ENCODE results near the gene ATP2A1.

The ATP2A1 gene

DNA sequence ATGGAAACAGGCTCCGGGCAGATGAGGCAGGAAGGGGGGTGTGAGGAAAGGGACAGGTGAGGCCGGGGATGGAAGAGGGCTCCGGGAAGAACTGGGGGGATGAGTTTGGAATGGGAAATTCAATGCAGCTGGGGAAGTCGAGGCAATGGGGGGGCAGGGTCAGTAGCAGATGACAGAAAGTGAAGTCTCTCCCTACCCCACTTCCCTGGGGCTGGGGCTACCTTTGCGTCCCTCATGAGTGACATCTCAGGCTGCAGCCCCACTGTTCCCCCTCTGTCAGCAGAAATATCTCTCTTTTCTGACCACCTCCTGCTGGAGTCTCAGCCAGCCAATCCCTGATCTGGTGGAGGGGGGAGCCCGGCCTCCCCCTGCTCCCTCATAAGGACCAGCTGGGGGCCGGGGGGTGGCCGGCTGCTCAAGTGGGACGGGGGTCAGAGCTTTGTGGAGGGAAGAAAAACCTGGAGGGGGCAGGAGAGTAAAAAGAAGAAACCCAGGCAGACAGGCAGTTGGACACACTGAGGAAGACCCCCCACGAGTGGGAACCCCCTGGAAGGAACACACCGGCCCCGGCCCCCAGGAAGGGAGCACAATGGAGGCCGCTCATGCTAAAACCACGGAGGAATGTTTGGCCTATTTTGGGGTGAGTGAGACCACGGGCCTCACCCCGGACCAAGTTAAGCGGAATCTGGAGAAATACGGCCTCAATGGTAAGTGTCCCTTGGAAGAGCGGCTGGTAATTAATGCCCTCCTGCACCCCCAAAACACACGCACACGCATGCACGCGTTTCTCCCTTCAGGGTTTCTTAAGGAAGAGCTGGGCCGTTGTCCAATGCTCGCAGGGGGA, at the start of gene ATP2A1:
TSS of gene ATP2A1 (plus strand) at position 406 of the 844 bp plus-strand sequence. CDS start at position 590, 184 bp downstream.
- no peak for DNase-seq (ENCODE audit: low read depth in 2 of 2)

DNA sequence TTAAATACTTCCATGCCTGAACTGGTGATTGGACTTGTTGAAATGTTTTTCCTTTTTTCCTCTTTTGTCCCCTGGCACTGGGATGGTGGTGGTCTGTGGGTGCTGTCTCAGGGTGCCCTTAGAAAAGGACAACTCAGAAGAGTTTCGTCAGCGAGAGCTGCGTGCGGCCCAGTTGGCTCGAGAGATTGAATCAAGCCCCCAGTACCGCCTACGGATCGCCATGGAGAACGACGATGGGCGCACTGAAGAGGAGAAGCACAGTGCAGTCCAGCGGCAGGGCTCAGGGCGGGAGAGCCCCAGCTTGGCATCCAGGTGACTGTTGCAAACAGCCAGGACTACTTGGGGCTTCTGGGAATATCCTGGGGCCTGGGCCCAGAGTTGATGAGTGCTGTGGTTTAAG, 48.5 kb upstream of the ATP2A1 start:
- no peak for DNase-seq (ENCODE audit: low read depth in 2 of 2)

DNA sequence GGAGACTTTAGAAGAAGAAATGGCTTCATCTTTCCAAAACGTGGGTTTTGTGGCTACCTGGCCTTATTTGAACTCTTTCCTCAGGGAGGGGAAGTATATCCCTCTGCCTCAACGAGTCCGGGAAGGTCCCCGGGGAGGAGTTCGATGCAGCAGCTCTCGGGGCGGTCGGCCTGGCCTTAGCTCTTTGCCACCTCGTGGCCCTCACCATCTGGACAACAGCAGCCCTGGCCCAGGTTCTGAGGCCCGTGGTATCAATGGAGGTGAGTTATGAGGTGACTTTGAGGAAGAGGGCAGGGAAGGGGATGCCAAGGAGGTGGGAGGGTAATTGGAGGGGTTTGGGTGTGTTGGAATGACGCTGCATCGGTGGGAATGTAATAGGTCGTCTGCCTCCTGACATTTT, 47.8 kb upstream of the ATP2A1 start:
- no peak for DNase-seq (ENCODE audit: low read depth in 2 of 2)

DNA sequence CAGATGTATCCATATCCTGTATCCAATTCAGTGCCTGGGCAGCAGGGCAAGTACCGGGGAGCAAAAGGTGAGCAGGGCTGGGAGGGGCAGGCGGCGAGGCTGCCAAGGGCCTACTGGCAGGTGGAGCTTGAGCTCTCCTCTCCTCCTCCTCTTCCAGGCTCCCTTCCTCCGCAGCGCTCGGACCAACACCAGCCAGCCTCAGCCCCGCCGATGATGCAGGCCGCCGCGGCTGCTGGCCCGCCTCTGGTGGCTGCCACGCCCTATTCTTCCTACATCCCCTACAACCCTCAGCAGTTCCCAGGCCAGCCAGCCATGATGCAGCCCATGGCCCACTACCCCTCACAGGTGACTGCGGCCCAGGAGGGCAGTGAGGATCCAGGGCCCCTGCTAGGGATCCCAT, 43.9 kb upstream of the ATP2A1 start:
- no peak for DNase-seq (ENCODE audit: low read depth in 2 of 2)

DNA sequence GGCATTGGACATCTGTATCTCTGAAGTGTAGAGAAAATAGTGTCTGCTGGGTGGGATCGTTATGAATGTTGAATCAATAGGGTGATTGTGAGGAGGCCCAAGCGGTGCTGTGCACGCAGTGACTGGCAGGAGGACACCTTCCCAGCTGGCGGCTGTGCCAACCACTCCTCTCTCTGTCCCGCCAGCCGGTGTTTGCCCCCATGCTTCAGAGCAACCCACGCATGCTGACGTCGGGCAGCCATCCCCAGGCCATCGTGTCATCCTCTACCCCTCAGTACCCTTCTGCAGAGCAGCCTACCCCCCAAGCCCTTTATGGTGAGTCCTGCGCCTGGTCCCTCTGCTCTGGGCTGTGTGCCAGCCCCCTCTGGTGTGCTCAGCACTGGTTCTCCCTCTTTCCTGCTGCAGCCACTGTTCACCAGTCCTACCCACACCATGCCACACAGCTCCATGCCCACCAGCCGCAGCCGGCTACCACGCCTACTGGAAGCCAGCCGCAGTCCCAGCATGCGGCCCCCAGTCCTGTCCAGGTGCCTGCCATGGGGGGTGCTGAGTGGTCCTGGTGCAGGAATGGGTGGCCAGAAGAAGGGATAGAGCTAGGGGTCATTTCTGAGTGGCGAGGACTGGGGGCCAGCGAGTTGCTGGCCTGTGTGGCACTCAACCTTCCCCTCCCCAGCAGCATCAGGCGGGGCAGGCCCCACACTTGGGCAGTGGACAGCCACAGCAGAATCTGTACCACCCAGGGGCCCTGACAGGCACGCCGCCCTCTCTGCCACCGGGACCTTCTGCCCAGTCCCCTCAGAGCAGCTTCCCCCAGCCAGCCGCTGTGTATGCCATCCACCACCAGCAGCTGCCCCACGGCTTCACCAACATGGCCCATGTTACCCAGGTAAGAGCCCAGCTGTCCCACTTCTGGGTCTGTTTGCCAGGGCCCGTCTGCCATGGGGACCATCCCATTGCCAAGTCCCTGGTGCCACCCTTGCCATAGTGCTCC, 43.1 kb upstream of the ATP2A1 start:
- no peak for DNase-seq (ENCODE audit: low read depth in 2 of 2)

DNA sequence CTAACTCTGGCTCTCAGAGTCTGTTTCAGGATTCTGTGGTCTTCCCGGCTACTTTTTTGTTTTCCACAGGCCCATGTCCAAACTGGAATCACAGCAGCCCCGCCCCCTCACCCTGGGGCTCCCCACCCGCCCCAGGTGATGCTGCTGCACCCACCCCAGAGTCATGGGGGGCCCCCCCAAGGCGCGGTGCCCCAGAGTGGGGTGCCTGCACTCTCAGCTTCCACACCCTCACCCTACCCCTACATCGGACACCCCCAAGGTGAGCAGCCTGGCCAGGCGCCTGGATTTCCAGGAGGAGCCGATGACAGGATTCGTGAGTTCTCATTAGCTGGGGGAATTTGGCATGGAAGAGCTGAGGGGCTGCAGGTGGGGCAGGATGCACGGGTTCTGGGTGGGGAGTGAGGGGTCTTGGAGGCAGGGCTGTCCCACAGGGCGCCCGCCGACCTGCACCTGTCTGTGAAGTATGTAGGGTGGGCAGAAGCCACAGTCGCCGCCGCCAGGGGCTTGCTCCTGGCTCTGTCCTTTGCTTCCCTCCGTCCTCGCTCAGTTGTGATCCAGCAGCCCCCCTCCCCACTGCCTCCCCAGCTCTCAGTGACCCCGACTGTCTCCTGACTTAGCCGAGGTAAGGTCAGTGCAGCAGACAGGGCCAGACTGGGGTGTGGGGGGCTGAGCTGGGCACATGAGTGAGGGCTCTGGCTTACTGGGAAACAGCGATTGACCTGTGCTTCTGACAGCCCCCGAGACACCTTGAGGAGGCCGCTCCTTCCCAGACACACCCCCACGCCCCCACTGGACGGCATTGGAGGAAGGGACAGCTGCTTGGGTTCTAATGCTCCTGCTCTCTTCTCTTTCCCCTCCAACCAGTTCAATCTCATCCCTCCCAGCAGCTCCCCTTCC, 42.2 kb upstream of the ATP2A1 start:
- DNase-seq (ENCODE audit: low read depth in 2 of 2) = no peak

DNA sequence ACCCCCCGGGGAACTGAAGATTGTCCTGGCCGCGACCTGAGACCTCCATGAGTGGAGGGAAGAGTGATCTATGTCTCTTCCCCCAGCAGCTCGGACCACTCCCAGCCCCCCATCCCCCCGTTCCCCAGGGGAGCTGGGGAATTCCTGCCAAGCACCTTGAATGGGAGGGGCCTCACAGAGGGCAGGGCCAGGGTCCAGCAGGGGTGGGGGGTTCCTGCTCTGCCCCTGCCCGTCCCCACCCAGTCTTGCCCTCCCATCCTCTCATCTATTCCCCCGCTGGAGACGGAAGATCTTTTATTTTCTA, 41.6 kb upstream of the ATP2A1 start:
- no peak for DNase-seq (ENCODE audit: low read depth in 2 of 2)

DNA sequence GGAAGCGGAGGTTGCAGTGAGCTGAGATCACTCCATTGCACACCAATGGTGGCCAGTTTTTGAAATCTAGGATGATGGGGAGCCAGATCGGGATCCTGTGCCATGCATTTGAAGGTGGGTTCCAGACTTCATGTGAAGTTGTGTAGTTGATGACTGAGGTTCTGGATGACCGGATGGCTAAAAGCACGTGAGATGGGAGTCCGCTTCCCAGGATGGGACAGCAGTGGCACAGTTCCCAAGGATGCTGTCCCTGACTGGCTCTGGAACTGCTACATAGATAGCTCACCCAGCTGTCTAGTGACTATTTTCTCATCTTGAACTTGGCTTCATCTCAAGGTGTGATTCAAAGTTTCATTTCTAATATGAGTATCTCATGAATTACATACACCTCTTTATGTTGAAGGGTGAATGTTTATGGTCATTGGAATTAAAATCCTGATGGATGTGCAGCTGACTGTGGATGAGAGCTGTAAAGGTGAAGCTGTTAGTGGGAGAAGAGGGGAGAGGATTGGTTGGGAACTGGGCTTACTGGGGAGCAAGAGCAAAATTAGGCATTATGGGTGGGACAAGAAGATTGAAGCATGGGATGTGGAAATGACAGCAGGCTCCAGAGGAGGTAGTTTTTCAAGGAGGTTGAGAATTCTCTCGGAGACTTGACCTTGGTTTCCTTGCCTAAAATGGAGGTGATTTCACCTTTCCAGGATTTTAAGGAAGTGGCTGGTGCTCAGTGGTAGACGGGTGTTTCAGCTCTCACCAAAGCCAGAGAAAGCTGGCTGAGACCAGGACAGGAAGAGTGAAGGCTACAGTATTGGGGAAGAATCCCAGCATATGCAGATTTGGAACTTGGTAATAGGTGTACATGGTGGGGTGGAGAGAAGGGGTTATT, 40.4 kb upstream of the ATP2A1 start:
- no peak for DNase-seq (ENCODE audit: low read depth in 2 of 2)

DNA sequence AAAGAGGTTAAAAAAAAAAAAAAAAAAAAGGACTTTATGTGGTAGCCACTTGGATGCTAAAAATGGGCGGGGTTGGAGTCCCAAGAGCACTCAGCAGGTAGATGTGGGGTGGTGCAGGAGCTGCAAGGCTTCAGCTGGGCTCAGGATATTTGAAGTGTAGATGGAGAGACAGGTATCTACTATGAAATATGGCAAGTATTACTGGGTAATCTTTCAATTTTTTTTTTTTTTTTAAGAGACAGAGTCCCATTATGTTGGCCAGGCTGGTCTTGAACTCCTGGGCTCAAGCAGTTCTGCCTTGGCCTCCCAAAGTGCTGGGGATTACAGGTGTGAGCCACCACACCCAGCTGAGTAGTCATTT, 39.8 kb upstream of the ATP2A1 start:
- no peak for DNase-seq (ENCODE audit: low read depth in 2 of 2)

DNA sequence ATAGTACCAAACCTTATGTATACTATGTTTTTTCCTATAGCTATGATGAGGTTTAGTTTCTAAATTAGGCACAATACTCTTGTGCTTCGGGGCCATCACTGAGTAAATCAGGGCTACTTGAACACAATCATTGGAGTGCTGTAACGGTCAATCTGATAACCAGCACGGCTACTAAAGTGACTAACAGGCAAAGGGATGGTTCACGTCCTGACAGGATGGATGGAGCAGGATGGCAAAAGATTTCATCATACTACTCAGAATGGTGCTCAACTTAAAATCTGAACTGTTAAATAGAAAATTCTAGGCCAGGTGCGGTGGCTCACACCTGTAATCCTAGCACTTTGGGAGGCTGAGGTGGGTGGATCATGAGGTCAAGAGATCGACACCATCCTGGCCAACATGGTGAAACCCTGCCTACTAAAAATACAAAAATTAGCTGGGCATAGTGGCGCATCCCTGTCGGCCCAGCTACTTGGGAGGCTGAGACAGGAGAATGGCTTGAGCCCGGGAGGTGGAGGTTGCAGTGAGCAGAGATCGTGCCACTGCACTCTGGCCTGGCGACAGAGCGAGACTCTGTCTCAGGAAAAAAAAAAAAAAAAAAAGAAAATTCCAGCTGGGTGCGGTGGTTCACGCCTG, 39.2 kb upstream of the ATP2A1 start:
- DNase-seq (ENCODE audit: low read depth in 2 of 2) = no peak

DNA sequence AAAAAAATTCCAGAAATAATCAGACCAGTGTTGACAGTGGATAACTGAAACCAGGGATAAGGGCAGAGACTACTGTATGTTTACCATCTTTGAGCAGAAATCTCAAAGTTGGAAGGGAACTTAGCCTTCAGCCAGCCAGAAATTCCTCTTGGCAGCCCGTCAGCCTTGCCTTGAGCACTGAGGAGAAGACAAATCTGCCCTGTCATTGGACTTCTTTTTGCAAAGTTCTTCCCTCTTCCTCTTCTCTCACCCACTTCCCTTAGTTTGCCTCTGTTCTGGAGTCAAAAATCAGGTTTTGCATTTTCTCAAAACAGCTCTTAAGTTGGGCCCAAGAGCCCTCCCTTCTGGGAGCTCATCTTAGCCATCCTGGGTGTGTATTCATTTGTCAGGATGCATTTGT, 38.4 kb upstream of the ATP2A1 start:
- DNase-seq (ENCODE audit: low read depth in 2 of 2) = no peak

DNA sequence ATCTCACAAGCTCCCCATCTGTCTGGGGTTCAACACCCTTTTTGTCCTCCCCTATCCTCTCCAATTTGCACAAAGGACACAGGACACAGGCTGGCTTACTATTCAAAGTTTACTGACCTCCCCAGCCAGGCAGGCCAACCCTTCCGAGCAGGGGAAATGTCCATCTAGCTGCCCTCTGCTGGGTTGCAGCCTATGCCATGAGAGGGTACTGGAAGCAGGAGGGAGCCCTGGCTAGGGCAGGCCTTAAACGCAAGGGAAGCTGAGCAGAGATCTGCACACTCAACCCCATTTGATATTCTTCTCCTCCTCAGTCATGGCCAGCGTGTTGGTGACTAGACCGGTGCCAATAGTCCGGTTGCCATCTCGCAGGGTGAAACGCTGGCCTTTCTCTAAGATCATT, 35.6 kb upstream of the ATP2A1 start:
- DNase-seq (ENCODE audit: low read depth in 2 of 2) = no peak

DNA sequence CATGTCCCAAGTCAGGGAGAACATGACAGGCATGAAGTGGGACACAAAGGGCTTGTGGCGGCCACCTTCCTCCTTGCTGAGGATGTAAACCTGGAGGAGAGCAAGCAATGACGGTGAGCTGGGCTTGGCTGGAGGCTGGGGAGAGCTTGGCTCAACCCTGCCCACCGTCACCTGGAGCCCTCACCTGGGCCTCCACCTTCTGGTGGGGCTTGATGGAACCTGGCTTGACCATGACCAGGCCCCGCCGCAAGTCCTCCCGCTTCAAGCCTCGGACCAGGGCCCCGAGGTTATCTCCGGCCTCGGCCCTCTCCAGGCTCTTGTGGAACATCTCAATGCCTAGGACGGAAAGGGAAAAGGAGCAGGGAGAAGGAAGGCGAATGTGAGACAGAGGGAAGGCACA, 34.5 kb upstream of the ATP2A1 start:
- no peak for DNase-seq (ENCODE audit: low read depth in 2 of 2)

DNA sequence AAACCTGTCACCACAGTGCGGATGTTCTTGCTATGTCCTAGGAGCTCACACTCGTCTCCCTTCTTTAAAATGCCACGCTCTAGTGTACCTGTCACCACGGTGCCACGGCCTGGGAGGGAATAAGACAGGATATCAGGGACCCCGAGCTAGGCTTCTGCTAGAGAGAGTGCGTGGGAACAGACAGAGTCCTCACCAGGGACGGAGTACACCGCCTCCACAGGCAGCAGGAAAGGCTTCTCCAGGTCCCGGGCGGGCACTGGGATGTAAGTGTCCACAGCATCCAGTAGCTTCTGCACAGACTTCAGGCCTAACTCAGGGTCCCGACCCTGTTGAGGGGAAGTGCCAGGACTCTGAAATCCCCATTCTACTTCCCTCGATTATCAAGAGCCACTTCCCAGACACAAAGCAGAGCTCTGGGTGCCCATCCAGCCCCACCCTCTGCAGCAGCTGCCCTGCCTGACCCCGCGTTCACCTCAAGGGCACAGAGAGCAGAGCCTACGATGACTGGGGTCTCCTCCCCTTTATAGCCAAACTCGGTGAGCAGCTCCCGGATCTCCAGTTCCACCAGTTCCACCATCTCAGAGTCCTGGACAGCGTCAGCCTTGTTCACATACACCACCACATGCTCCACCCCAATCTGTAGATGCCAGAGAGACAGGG, 33.9 kb upstream of the ATP2A1 start:
- no peak for DNase-seq (ENCODE audit: low read depth in 2 of 2)

DNA sequence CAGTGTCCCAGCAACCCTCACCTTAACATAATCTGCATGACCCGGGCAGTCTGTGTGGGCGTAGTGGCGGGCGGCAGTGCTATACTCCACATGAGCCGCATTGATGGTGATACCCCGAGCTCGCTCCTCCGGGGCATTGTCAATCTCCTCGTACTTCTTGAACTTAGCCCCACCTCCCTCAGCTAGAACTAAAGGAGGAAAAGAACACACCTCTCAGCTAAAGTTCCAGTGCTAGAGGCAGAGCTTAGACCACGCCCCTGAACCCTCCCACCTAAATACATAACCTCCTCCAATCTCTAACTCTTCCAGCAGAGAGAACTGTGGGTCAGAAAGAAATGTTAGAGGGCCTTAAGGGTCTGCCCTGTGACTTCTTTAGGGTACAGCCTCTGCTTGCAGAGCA, 33.0 kb upstream of the ATP2A1 start:
- no peak for DNase-seq (ENCODE audit: low read depth in 2 of 2)

DNA sequence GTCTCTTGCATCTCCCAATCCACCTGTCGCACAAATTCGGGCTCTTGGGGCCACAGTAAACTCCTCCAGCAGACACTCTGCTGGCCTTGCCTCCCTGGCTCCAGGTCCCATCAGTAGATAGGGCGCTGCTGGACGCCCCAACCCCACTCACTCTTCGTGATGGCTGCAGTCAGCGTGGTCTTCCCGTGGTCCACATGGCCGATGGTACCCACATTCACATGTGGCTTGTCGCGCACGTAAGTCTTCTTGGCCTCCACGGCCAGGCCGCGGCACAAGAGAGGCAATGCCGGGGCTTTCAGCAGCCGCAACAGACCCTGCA, 32.6 kb upstream of the ATP2A1 start:
- DNase-seq (ENCODE audit: low read depth in 2 of 2) = no peak

DNA sequence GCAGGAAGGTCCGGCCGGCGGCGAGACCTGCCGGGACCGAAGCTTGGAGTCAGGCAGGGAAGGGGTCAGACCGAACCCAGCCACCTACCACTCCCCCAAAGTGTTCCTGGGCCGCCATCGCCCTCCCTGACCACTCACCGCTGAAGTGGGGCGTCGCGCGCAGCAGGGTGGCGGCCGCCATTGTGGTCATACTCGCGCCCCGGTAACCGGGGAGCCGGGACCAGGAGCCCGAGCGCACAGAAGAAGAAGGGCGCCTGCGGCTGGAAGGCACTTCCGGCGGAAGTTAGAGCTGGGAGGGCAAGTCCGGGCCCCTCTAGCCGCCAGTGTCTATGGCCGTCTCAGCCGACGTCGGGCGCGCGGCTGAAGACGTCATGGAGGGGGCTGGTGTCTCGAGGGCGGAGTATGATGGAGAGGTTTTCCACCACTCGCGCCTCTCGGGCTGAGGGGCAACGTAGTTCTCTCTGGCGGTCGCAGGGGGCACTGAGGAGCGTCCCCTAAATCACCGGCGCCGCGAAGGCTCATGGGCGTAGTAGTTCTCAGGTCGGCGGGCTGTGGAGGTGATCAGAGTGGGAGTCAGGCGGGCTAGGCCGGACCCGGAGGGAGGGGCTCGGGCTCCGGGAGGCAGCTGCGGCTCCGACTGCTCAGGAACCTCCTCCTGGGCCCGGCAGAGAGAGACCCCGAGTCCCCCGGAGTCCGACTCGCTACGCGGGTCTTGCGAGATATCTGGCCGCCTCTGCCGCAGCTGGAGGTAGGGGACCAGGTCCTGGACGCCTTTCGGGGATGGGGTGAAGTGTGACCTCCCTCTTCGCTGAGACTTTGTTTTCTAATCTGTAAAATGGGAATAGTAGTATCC, 32.0 kb upstream of the ATP2A1 start, which contains the start of gene TUFM:
TSS of gene TUFM (minus strand) at position 269 of the 853 bp plus-strand sequence. CDS start at position 190, 79 bp downstream.
- peak; percentile 96 to 98 for DNase-seq (ENCODE audit: low read depth in 2 of 2)

DNA sequence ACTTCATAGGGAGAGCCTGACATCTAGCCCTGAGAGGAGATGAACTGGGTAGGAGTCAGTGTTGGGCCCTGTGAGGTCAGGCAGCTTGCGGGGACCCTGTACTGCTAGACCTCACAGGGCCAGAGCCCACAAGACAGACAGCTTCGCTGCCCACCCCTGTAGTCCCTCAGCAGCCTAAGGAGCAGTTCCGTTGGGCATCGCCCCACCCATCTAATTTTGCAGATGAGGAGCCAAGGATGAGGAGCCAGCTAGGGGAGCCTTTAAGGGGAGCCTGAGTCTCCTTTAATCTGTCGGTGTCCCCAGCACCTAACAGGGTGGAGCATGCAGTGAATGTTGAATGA, 31.4 kb upstream of the ATP2A1 start:
- no peak for DNase-seq (ENCODE audit: low read depth in 2 of 2)

DNA sequence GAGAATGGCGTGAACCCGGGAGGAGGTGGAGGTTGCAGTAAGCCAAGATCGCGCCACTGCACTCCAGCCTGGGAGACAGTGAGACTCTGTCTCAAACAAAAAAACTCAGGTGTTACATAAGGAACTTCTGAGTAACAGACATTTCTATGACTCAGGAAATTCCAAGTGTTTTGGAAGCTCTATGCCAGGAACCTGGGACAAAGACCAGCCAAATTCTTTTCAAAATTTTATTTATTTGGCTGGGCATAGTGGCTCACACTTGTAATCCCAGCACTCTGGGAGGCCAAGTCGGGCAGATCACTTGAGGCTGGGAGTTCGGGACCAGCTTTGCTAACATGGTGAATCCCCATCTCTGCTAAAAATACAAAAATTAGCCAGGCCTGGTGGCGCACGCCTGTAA, 19.9 kb upstream of the ATP2A1 start:
- no peak for DNase-seq (ENCODE audit: low read depth in 2 of 2)
